Eye (tissue), 1 donor: ENCODE data around the gene CASP10.
"Not testable (repeated sequence)": the region's sequence is repeated elsewhere in the genome, so short reads cannot be mapped to it uniquely, and the experiment has no call there.

Source experiments
- DNase-seq: peaks from one replicate; pipeline ENCODE4 v3.0.0-alpha.2; 2015

CASP10 gene

DNA sequence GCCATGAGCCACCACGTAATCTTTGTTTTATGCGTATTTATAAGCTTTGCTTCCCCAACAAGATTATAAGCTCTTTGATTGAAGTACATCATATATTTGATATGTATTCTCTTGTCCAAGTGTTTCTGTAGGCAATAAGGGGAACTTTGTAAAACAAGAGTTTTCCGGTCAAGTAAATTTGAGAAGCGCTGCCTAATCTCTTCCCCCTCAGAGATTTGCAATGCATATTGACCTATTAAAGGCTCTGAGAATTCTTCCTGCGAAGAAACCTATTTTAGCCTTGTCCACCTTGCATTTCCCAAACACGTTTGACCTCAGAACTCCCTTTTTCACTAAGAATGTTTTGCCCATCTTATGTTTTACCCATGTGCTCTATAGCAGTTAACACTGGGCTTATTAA lies 26.9 kb upstream of the CASP10 start:
- DNase-seq, result no peak

DNA sequence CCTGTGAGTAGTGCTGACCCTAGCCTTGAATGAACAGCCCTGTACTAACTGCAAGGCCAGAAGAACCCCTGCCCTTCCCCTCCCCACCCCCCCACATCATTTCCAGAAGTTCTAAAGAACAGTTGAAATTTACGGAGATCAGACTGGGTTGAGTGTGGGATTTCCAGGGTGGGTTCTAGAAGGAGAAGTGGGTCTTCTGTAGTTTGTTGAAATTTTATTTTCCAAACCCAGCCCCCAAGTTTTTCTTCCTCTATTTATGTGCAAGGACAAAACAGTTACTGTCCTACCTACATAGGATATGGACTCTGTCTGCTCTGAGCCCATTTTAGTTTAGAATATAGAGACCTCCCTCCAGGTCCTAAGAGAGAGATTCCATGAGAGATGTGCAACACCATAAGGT lies 26.3 kb upstream of the CASP10 start:
- DNase-seq, result no peak

DNA sequence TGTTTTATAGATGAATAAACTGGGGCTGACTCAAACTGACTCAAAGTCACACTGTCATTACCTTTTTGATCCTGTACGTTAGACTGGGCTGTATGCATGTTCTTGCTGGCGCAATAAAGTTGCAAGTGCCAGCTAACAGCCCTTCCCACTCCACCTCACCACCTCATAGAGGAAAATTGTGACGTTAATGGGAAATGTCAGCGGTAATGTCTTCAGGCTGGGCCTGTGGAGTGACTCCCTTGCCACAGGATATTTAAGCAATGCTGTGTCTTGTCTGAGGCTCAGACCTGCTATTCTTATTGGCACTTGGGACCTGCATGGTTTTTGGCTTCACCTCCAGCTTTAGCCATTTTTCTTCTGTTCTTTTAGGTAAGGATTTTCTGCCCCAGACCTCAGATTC lies 25.2 kb upstream of the CASP10 start:
- DNase-seq, result peak; percentile 48

DNA sequence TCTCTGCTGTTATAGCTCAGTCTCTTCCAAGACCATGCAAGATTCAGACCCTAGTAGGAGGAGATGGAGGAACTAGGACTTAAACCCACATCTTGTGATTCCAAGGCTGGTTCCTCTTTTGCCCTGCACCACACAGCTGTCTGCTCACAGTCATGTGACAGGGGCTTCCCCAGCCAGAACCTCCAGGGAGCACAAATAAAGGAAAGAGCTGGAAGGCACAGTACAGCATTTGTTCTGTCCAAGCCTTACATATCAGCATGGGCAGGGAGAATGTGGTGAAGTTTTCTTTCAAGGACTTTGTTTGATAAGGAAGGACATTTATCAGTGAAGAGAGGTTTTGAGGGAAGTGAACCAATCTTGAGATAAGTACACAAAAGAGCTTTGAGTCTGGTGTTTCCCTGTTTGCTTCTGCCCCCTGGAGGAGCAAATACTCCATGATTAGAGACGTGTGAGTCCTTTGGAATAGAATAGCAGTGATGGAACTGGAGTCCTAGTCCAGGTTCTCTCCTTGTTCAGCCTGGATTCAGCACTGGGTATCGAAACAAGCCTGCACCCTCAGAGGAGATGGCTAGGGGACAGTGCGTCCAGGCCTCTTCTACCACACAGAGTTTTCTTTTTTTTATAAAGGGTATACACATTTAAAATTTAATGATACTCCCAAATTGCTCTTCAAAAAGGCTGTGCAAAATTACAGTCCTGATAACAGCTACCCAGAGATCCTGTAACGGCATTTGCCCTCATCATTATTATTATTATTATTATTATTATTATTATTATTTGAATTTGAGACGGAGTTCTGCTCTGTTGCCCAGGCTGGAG lies 24.6 kb upstream of the CASP10 start:
- DNase-seq, result peak; percentile 89

DNA sequence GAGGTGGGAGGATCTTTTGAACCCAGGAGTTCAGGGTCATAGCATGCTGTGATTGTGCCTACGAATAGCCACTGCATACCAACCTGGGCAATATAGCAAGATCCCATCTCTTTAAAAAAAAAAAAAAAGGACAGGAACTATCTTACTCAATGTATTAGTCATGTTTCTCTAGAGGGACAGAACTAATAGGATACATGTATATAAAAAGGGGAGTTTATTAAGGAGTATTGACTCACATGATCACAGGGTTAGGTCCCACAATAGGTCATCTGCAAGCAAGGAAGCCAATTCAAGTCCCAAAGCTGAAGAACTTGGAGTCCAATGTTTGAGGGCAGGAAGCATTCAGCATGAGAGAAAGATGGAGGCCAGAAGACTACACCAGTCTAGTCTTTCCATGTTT lies 18.8 kb upstream of the CASP10 start:
- DNase-seq, result no peak

DNA sequence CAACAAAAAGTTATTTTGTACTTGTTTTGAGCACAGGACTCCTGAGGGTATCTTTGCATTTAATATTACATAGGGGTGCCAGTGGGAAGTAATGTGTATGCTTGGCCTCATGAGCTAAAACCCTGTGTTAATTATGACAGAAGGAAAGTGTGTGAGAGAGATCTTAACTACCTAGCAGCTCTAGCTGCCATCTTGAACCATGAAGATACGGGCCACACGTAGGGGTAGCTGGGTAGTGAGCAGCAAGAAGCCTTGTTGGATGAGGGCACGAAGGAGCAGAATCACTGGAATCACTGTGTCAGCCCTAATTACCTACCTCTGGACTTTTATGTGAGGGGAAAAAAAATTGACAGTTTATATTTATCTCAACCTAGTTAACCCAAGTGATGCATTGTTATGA lies 15.4 kb upstream of the CASP10 start:
- DNase-seq, result no peak

DNA sequence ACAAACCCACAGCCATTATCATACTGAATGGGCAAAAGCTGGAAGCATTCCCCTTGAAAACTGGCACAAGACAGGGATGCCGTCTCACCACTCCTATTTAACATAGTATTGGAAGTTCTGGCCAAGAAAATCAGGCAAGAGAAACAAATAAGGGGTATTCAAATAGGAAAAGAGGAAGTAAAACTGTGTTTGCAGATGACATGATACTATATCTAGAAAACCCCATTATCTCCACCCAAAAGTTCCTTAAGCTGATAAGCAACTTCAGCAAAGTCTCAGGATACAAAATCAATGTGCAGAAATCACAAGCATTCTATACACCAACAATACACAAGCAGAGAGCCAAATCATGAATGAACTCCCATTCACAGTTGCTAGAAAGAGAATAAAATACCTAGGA lies 14.4 kb upstream of the CASP10 start:
- DNase-seq, result not testable (repeated sequence)

DNA sequence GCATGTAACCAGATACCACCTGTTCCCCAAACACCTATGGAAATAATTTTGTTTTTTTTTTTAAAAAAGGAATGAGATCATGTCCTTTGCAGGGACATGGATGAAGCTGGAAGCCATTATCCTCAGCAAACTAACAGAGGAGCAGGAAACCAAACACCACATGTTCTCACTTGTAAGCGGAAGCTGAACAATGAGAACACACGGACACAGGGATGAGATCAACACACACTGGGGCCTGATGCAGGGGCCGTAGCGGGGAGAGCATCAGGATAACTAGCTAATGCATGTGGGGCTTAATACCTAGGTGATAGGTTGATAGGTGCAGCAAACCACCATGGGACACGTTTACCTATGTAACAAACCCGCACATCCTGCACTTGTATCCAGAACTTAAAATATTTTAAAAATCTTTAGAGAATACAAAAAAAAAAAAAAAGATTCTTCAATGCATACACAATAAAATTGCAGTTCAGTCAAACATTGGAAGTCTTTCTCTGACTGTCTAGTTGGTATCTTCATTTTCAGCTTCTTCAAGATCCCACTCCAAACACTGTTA lies 11.6 kb upstream of the CASP10 start:
- no peak for DNase-seq

DNA sequence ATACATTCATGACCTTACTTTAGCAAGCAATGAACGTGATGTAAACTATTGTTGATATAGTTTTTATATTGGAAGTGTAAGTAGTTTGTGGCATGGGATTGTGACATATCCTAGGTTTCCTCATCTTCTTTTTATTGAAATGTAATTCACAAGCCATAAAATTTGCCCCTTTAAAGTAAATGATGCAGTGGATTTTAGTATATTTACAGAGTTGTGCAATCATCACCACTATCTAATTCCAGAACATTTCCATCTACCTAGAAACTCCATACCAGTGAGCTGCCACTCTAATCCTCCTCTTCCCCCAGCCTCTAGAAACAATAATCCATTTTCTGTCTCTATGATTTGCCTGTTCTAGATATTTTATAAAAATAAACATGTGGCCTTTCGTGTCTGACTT lies 10.7 kb upstream of the CASP10 start:
- DNase-seq, result no peak

DNA sequence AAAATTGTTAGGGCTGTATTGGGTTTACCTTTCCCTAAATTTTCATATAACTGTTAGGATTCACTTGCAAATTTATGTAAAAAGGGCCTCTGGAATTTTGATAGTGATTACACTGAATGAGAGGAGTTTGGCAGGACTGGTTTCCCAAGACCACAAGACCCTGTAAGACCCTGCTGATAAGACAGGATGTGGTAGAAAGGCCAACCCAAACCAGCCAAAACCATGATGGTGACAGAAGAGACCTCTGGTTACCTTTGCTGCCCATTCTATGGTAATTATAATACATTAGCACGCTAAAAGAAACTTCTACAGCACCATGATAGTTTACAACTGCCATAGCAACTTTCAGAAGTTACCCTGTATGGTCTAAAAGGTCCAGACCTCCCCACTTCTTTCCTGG lies 8.3 kb upstream of the CASP10 start:
- no peak for DNase-seq

DNA sequence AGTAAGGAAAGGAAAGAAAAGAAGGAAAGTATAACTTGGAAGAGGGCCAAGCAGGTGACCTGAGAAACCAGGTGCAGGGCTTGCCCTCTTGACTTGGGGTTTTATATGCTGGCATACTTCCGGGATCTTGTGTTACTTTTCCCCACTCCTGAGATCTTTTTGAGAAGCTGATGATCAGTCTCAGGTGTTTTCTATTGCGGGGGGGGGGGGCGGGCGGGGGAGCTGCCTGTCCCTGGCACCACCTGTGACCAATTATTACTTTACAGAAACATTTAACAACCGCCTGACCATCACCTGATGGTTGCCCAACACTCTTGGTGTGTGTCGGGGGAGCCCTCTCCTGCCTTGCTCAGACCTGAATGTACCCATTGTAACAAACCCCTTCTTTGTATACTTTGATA lies 6.9 kb upstream of the CASP10 start:
- DNase-seq, result no peak

DNA sequence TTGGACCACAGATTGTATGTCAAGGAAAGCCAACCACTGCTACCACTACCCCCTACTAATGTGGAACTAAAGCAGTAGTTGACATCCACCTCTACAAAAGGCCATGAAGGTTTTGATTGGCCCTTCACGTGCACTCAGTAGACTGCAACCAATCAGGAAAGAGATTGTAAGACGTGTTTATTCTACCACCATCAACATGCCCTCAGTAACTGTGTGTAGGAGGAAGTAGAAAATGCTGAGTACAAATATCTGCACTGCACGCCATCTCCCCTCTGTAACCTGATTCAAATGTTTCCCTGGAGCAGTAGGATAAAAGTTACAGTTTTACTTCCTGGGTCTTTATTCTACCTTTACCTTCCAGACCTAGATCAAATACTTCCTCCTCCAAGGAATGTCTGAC lies 2.9 kb upstream of the CASP10 start:
- no peak for DNase-seq

DNA sequence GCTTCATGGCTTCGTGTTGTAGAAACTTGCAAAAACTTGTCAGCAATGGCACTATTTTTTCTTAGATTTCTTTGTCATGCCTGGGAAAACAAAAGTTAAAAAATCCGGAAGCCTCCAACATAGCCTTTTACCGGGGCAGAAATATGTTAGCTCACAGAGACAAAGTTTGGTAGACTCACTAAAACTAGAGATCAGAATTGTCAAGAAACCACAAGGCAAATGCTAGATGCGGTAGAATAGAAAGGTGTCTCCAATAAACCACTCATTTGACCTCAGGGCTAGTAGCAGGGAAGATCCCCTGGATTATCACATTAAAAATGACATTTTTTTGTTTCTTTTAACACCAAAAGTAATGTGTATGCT lies 405 bp downstream of the CASP10 start:
- no peak for DNase-seq

DNA sequence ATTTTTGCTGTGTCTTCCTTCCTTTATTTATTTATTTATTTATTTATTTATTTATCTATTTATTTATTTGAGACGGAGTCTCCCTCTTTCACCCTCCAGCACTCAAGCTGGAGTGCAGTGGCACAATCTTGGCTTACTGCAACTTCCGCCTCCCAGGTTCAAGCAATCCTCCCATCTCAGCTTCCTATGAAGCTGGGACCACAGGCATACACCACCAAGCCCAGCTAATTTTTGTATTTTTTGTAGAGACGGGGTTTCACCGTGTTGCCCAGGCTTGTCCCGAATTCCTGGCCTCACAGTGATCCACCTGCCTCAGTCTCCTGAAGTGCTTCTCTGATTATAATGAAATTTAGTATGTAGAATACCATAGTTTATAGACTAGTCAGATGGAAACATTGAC lies 894 bp downstream of the CASP10 start:
- not testable (repeated sequence) for DNase-seq

DNA sequence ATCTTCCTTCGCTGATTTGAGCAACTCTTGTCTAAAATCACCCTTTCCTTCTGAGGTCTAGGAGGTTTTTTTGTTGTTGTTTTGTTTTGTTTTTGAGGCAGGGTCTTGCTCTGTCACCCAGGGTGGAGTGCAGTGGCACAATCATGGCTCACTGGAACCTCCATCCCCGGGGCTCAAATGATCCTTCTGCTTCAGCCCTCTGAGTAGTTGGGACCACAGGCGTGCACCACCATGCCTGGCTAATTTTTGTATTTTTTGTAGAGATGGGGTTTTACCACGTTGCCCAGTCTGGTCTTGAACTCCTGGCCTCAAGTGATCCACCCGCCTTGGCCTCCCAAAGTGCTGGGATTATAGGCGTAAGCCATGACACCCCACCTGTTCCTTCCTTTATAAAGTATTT lies 1.3 kb downstream of the CASP10 start:
- DNase-seq, result not testable (repeated sequence)

DNA sequence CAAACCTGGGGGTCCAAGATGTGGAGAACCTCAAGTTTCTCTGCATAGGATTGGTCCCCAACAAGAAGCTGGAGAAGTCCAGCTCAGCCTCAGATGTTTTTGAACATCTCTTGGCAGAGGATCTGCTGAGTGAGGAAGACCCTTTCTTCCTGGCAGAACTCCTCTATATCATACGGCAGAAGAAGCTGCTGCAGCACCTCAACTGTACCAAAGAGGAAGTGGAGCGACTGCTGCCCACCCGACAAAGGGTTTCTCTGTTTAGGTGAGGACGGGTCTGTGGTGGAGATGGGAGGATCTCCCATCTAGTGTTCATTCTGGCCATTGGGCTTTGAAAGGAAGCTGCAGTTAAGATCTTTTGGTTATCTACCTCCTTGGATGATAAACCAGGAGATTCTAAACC lies 2.9 kb downstream of the CASP10 start:
- DNase-seq, result no peak

DNA sequence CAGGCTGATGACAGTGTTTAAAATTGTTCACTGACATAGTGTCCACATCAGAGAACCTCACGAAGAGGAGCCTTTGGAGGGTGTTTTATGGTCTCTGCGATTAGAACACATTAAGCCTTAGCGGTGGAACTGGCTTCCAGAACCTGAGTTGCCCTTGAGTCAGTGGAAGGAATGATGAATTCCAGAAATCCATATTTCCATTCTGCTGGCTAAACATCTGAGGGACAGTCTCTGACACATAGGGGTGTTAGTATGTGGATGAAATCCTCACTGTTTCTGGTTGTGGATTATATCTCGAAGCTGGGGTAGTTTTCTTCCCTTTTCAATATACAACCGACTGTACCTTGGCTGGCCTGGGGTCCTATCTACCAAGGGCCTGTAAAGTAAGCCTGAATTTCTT lies 4.0 kb downstream of the CASP10 start:
- DNase-seq, result no peak

DNA sequence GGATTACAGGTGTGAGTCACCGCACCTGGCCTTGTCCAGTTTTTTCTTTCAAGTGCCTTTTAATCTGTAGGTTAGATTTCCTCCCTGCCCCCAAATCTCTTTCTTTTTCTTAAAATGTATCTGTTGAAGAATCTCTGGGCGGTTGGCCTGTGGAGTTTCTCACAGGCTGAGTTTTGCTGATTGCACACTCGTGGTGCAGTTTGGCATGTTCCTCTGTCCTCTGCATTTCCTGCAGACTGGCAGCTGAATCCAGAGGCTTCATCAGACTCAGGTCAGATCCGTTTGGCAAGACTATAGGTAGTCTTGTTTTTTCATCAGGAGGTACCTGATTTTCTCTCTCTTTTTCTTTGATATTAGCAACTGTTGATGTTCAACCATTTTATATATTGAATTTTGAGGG lies 5.5 kb downstream of the CASP10 start:
- no peak for DNase-seq

DNA sequence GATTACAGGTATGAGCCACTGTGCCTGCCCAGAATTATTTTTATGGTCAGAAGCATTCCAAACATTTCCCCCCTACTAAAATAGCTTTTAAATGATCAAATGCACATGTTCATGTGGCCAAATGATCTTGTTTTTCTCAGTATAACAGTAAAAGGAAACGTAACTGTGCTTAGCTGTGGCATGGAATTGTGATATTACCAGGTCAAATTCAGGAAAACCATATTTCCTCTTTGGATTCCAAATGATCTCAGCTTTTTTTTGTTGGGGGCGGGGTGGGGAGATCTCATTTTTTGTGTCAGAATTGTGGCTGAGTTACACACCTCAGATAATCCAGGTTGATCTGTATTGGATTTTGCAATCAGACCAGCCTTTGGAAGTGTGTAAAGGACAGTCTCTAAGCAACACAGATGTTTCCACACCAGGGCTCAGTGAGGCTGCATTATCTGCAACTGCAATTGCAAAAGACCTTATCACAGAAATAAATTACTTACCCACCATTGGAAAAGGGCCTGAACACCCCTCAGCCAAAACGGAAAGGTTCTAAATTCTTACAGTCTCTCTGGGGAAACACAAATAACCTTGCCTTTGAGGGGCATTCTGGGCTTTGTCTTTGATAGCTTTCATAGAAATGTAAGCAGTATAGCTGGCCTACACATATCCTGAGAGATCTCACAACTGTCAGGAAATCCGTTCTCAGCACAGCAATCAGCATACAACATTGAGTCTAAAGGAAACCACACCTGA lies 8.4 kb downstream of the CASP10 start:
- no peak for DNase-seq

DNA sequence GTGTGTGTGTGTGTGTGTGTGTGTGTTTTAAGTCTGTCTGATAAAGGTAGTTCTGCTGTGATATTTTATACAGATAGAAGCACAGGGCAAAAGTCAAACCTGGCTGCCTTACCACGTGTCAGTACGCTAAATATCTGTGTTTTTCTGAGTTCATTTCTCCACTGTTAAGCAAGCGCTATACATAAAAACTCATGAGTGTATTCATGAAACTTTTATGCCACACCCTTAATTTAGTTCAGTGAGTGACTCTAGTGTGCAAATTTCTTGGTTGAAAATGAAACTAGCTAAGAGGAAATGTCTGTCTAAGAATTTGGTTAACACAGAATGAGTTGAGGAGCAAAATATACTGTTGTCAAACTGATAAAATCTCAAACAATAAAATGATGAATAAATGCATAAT lies 11.2 kb downstream of the CASP10 start:
- DNase-seq, result no peak

DNA sequence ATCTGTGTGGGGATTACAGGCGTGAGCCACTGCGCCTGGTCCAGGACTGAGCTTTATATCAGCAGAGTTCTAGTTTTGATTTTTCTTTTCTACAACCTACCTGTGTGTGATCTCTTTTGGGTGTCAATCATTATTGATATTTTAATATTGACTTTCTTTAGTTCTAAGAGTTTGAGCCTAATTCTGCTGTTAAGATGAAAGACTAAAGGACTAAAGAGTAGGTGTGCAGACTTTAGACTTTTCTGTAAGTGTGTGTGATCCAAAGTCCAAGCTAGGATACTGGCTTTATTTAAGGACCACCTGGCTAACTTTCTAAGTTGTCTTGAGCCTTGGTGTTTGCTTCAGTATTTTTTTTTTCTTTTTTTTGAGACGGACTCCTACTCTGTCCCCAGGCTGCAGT lies 12.4 kb downstream of the CASP10 start:
- no peak for DNase-seq

DNA sequence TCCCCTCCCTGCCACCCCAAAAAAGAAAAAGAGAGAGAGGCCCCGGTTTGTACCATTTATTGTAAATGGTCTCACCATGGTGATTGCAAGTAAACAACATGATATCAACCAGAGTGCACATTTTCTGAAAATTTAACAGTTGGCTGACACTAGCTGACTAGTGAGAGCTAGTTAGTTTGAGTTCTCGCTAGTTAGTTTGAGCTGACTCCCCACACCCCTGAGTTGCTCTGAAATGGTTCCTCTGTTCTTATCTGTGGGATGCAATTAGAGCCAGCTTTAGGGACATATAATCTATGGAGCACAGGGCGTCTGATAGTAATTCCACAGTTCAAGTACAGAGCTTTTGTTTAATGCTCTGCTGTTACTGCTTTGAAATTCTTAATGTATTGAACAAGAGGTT lies 13.1 kb downstream of the CASP10 start:
- no peak for DNase-seq

DNA sequence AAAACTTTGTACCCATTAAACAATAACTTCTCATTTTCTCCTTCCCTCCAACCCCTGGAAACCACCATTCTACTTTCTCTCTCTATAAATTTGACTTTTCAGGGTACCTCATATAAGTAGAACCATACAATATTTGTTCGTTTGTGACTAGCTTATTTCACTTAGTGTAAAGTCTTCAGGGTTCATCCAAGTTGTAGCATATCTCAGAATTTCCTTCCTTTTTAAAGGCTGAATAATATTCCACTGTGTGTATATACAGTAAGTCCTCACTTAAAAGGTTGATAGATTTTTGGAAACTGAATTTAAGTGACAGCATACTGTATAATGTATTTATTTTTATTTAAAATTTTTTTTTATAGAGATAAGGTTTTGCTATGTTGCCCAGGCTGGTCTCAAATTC lies 13.9 kb downstream of the CASP10 start:
- DNase-seq, result no peak

DNA sequence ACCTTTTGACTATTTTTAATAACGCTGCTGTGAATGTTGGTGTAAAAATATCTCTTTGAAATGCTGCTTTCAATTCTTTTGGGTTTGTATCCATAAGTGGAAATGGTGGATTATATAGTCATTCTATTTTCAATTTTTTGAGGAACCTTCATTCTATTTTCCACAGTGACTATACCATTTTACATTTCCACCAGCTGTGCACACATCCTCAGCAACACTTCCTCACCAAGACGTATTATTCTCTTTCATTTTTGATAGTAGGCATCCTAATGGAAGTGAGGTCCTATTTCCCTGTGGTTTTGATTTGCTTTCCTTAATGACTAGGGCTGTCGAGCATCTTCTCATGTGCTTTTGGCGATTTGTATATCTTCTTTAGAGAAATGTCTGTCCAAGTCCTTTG lies 14.8 kb downstream of the CASP10 start:
- DNase-seq, result no peak
